ENCODE measurements around the gene STK17A.

DNA sequence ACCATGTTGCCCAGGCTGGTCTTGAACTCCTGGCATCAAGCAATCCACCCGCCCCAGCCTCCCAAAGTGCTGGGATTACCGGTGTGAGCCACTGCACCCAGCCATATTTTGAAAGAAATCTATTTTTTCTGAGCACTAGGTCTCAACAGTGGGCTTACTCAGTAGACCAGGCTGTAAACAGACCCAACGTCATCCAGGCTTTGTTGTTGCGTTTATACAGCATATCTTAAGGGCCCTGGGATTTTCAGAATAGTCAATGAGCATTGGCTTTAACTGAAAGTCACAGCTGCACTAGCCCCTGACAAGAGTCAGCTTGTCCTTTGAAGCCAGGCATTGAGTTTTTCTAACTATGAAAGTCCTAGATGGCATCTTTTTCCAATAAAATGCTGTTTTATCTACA, 49.8 kb downstream of the STK17A start:
- TF ChIP-seq FOSL2 (IDR thresholded peaks at IDR 0.05; ENCODE audit: borderline replicate concordance, low read depth) (no peak), EZH2phosphoT487 (IDR thresholded peaks at IDR 0.05; ENCODE audit: borderline replicate concordance, low read depth) (no peak)
